ENCODE data around the gene CADM1.

DNA sequence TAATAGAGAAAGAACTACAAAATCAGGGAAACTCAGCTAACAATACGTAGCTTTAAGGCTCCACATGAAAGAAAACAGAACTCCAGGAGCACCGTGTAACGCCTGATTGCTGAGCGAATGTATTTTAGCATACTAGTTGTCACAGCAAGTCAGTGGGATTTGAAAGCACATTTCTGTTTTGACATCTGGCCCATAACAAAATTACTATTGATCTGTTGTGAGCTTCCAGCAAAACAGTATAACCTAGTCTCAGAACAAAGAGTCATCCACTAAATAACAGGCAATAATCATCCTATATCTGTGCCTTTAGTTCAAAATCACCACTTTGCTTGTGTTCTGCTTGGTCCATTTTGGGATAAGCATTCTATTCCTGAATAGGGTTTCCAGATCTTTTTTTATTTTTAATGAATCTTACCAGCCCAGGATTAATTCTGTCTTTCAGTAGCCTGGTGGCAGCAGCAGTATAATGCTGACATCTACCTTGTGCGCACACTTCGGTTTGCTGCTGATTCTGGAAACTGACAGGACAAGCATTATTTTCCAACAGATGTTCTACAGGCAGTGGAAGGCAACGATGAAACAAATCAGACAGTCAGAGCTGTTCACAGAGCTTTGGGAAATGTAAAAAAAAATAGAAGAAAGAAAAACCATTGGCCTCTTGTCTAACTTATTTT is 66.2 kb downstream of the CADM1 start:
- TF ChIP-seq CBX3 (IDR thresholded peaks at IDR 0.05; ENCODE audit: borderline replicate concordance, low read depth) (no peak), ATF7 (IDR thresholded peaks at IDR 0.05; ENCODE audit: low read depth) (no peak), POLR2AphosphoS5 (IDR thresholded peaks at IDR 0.05; ENCODE audit: low read length) (no peak)
- TF ChIP-seq, protein P1, sequence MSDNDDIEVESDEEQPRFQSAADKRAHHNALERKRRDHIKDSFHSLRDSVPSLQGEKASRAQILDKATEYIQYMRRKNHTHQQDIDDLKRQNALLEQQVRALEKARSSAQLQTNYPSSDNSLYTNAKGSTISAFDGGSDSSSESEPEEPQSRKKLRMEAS (IDR thresholded peaks at IDR 0.05; ENCODE audit: low read depth, low read length), result no peak
- TF ChIP-seq, protein P2, sequence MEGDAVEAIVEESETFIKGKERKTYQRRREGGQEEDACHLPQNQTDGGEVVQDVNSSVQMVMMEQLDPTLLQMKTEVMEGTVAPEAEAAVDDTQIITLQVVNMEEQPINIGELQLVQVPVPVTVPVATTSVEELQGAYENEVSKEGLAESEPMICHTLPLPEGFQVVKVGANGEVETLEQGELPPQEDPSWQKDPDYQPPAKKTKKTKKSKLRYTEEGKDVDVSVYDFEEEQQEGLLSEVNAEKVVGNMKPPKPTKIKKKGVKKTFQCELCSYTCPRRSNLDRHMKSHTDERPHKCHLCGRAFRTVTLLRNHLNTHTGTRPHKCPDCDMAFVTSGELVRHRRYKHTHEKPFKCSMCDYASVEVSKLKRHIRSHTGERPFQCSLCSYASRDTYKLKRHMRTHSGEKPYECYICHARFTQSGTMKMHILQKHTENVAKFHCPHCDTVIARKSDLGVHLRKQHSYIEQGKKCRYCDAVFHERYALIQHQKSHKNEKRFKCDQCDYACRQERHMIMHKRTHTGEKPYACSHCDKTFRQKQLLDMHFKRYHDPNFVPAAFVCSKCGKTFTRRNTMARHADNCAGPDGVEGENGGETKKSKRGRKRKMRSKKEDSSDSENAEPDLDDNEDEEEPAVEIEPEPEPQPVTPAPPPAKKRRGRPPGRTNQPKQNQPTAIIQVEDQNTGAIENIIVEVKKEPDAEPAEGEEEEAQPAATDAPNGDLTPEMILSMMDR (IDR thresholded peaks at IDR 0.05 in 2 of 3, conservative IDR thresholded peaks at IDR 0.05 in 1 of 3; ENCODE audit: control insufficient read depth in 2 of 3, extremely low read depth in 1 of 3, insufficient read depth in 1 of 3, low read depth in 3 of 3, low read length in 3 of 3), result no peak
- TF ChIP-seq, protein P3, sequence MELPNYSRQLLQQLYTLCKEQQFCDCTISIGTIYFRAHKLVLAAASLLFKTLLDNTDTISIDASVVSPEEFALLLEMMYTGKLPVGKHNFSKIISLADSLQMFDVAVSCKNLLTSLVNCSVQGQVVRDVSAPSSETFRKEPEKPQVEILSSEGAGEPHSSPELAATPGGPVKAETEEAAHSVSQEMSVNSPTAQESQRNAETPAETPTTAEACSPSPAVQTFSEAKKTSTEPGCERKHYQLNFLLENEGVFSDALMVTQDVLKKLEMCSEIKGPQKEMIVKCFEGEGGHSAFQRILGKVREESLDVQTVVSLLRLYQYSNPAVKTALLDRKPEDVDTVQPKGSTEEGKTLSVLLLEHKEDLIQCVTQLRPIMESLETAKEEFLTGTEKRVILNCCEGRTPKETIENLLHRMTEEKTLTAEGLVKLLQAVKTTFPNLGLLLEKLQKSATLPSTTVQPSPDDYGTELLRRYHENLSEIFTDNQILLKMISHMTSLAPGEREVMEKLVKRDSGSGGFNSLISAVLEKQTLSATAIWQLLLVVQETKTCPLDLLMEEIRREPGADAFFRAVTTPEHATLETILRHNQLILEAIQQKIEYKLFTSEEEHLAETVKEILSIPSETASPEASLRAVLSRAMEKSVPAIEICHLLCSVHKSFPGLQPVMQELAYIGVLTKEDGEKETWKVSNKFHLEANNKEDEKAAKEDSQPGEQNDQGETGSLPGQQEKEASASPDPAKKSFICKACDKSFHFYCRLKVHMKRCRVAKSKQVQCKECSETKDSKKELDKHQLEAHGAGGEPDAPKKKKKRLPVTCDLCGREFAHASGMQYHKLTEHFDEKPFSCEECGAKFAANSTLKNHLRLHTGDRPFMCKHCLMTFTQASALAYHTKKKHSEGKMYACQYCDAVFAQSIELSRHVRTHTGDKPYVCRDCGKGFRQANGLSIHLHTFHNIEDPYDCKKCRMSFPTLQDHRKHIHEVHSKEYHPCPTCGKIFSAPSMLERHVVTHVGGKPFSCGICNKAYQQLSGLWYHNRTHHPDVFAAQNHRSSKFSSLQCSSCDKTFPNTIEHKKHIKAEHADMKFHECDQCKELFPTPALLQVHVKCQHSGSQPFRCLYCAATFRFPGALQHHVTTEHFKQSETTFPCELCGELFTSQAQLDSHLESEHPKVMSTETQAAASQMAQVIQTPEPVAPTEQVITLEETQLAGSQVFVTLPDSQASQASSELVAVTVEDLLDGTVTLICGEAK (IDR thresholded peaks at IDR 0.05; ENCODE audit: borderline replicate concordance), result no peak
